Stimulated activated CD4-positive, alpha-beta T cell treated with anti-CD3 and anti-CD28 coated beads, Interleukin-1b, Interleukin-23, amount 100 ng/mL, for 48 hours (primary cell): ENCODE data around the gene UPK3B.
"Not testable (repeated sequence)": the region's sequence is repeated elsewhere in the genome, so short reads cannot be mapped to it uniquely, and the experiment has no call there.

Experiments
- DNase-seq: peaks from one replicate; pipeline ENCODE4 v3.0.0-alpha.2; 2020

UPK3B gene

DNA sequence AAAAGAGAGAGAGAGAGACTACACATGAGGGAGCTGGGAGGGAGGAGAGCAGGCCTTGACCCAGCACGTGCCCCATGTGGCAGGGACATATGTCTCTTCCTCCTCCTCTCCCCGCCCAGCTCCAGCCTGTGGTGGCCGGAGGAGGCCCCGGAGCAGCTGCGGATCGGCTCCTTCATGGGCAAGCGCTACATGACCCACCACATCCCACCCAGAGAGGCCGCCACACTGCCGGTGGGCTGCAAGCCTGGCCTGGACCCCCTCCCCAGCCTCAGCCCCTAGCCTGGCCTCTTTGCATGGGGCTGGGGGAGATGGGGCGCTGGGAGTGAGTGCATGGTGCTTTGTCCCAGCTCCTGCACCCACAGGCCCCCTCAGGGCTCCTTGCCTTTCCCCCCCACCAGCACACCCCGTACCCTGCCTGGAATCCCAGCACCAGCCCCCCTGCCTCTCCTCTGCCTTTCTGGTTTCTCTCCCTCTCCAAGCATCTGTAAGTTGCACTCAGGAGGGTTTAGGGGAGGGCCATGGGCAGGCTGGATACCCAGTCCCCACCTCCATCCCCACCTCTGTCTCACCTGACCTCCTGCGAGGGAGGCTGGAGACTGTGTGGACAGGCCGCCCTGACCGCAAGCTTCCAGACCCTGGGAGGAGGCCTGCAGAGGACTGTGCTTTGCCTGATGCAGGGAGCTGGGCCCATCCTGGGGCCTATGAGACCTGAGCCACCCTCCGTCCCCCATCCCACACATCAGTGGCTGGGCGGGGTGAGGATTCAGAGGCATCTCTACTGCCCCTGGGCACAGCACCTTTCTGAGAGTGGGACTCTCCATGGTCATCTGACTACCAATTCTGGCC, 4.8 kb downstream of the UPK3B start:
- no peak for DNase-seq

DNA sequence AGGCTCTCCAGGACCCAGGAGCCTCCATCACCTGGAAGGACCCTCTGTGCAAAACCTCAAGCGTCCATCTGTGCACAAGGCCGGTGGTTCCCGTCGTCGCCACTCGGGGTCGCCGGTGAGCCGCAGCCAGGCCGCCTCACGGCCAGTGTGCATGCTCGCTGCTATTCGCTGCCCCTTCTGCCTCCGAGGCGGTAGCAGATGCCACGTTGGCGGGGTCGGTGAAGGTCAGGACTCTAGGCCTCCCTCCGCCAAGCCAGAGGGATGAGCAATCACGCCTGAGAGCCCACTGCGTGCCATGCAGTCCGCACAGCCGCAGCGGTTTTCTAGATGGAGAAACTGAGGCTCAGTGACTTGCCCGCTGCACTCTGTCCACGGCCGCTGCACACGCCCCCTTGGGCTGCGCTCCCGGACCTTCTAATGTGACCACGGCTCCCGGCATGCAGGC, 5.7 kb downstream of the UPK3B start:
- DNase-seq: no peak

DNA sequence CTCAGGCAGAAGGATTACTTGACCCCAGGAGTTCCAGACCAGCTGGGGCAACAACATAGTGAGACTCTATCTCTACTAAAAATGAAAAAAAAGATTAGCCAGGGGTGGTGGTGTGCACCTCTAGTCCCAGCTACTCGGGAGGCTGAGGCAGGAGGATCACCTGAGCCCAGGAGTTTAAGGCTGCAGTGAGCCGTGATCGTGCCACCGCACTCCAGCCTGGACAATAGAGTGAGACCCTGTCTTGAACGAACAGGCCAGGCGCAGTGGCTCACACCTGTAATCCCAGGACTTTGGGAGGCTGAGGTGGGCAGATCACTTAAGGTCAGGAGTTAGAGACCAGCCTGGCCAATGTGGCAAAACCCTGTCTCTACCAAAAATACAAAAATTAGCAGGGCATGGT, 6.6 kb downstream of the UPK3B start:
- DNase-seq: not testable (repeated sequence)

DNA sequence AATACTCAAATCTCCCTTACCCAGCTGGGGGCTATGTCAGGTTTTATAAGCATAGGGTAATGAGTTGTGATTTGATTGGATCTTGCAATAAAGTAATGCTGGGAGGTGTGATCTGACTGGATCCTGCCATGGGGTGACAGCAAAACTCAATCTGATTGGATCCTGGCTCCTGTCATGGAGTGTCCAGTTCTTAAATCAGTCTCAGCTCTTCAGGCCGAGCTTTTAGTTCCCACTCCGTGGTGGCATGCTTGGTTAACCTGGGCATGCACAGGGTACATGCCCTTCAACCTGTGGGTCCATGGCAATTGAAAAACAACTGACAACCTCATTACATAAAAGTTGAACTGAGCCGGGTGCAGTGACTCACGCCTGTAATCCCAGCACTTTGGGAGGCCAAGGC, 15.8 kb downstream of the UPK3B start:
- DNase-seq: not testable (repeated sequence)

DNA sequence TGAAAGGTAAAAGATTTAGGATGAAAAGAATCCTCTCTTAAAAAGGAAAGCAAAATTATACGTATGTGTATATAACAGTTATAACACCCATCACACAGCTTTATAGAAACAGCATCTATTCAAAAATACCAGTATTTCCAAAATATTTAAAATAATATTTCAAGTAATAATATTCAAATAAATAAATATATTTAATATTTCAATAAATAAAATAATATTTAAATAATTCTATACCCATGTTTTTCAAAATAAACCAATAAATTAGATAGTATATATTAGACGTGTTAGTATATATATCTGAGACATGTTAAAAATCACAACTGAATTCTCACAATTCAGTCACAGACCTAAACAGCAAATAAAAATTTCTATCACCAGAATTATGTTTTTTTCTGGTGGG, 21.3 kb downstream of the UPK3B start:
- not testable (repeated sequence) for DNase-seq

DNA sequence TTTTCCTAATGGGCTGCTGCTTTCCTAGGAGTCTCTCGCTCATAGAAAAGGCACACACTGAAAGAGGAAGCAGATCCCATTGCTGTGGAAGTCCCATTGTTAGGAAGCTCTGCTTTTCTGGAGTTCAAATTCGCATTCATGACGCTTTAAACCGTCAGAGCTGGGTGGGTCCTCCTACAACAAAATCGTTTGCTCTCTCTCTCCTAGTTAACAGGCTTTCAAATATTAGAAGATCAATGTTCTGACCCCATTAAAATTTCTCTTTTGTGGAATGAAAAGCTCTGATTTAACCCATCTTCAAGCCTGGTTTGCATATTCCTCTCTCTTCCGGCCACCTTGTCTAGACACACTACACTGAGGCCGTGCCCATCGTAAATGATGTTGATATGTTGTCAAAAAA, 32.8 kb downstream of the UPK3B start, which contains the start of gene SPDYE16:
Gene SPDYE16 (minus strand): TSS at position 101 of the 400 bp plus-strand sequence. CDS start 1,838 bp downstream, outside the sequence.
- not testable (repeated sequence) for DNase-seq

DNA sequence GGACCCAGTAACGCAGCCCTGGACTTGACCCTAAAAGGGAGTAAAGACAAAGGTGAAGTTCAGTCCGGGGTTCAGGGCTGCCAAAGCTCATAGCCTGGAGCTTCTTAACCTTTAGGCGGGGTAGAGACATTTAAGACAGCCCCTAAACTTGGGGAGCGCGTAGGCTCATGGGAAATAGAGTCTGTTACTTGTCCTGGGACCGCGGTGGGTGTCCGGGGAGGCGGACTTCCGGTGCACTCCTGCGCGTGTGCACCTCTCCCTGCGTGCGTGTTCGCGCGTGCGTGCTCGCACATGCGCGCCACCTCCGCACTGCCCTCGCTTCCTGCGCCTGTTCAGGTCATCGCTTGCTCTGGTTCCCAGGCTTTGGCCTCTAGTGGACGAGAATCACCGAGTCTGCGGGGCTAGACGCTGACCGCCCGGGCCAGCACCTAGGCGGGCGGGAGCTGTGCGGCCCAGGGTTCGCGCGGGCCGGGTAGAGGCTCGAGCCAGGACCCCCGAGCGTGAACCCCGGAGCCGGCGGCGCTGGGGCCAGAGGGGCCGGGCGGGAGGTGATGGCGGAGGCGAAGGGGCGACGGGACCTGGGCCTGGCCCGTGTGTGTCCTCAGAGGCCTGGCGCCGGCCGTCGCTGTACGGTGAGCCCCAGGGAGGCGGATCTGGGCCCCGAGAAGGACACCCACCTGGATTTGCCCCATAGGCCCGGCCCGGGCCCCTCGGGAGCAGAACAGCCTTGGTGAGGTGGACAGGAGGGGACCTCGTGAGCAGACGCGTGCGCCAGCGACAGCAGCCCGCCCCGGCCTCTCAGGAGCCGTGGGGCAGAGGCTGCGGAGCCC, 38.9 kb downstream of the UPK3B start:
- peak; percentile 91 for DNase-seq

DNA sequence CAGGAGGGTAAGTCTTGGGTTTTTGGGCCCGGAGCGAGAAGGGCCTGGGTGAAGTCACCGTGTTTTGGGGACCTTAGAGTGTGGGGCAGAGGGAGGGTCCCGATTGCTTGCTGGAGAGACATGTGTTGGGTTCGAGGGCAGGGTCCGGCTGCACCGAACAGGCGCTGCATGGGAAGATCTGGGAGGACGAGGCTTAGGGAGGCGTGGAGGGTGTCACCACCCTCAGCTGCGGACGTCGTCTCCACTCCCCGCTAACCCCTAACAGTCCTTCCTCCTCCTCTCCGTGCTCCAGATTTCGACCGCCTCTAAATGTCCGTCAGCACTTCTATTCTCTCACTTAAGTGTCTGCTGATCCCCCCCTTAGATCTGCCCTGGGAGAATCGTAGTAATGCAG, 39.5 kb downstream of the UPK3B start:
- DNase-seq: not testable (repeated sequence)

DNA sequence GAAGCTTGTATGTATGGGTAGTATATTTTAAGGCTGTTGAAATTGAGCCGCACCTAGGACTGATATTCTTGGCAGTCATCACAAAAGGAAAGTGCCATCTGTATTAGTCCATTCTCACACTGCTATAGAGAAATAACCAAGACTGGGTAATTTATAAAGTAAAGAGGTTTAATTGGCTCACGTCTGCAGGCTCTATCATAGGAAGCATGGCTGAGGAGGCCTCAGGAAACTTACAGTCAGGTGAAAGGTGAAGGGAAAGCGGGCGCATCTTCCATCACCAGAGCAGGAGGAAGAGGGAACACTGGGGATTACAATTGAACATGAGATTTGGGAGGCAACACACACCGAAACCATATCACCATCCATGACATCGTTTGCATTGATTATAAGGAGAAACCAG, 41.6 kb downstream of the UPK3B start:
- not testable (repeated sequence) for DNase-seq

DNA sequence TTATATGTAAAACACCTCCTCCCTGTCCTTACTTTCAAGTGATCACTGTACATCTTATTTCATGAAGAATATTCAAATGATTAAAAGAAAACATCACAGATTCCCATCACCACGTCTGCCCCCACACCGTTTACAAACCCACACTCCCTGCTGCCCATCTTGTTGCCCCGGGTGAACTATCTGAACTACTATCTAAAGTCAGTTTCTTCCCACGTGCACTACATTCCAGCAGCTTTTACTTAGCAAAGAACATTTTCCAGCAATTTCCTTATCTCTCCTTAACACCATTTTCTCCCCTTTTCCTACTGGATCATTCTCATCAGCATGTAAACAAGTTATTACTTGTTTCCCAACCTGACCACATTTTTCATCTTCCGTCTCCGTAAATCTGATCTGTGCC, 49.3 kb downstream of the UPK3B start:
- DNase-seq: not testable (repeated sequence)

DNA sequence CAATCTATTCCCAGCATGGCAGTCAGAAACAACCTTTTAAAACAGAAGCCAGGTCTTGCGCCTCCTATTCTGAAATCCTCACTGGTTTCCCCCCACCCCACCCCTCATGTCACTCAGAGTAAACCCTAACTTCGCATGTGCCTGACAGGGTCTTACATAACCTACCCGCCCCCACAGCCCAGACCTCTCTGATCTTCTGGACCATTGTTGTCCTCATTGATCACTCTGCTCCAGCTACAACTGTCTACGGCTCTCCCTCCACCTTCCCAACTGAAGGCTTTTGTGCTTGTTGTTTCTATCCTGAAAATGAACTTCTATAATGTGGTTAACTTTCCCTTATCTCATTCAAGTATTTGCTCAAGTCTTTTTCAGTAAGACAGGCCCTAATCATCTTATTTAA, 49.8 kb downstream of the UPK3B start:
- DNase-seq: not testable (repeated sequence)

DNA sequence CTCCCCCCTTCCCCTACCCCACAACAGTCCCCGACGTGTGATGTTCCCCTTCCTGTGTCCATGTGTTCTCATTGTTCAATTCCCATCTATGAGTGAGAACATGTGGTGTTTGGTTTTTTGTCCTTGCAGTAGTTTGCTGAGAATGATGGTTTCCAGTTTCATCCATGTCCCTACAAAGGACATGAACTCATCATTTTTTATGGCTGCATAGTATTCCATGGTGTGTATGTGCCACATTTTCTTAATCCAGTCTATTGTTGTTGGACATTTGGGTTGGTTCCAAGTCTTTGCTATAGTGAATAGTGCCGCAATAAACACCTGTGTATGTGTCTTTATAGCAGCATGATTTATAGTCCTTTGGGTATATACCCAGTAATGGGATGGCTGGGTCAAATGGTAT, 51.0 kb downstream of the UPK3B start:
- DNase-seq: not testable (repeated sequence)

DNA sequence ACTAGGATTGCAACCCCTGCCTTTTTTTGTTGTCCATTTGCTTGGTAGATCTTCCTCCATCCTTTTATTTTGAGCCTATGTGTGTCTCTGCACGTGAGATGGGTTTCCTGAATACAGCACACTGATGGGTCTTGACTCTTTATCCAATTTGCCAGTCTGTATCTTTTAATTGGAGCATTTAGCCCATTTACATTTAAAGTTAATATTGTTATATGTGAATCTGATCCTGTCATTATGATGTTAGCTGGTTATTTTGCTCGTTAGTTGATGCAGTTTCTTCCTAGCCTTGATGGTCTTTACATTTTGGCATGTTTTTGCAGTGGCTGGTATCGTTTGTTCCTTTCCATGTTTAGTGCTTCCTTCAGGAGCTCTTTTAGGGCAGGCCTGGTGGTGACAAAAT, 54.6 kb downstream of the UPK3B start:
- not testable (repeated sequence) for DNase-seq
